Neural crest cell (in vitro differentiated cells): ENCODE measurements around the gene RAET1G. TPM values are rescaled to one million over a fixed set of nuclear protein-coding genes. Genes with fewer than 3 reads are reported as not detected.
"Not testable (repeated sequence)": the region's sequence is repeated elsewhere in the genome, so short reads cannot be mapped to it uniquely, and the experiment has no call there.

Experiments
- DNase-seq: peaks from one replicate; pipeline ENCODE4 v3.0.0; 2021; ENCODE audit warnings: low read depth, mixed read lengths, low spot score
- H3K27ac Mint-ChIP-seq: one replicate; pipeline ENCODE4 v1.8.0; 2021; ENCODE audit warnings: mild to moderate bottlenecking, mixed read lengths; ENCODE audit not compliant: unreplicated experiment
- H3K27me3 Mint-ChIP-seq: 2 replicates; pipeline ENCODE4 v1.8.0; 2021; ENCODE audit warnings: low read depth, mild to moderate bottlenecking, mixed read lengths
- H3K36me3 Mint-ChIP-seq: 2 replicates; pipeline ENCODE4 v1.8.0; 2021; ENCODE audit warnings: low read depth, mild to moderate bottlenecking, mixed read lengths
- H3K4me1 Mint-ChIP-seq: 2 replicates; pipeline ENCODE4 v1.8.0; 2021; ENCODE audit warnings: mixed read lengths
- H3K4me3 Mint-ChIP-seq: one replicate; pipeline ENCODE4 v1.8.0; 2021; ENCODE audit warnings: mild to moderate bottlenecking, mixed read lengths
- H3K9me3 Mint-ChIP-seq: 2 replicates; pipeline ENCODE4 v1.8.0; 2021; ENCODE audit warnings: mixed read lengths
- total RNA-seq: library from RNA; stranded (reverse); gene quantifications from 2 replicates; pipeline ENCODE4 v1.2.1, GENCODE V29; 2021
- TF ChIP-seq, protein P1 (sequence below): fragments of 200-600 bp; sonication (generic); conservative IDR thresholded peaks from 2 replicates; pipeline ENCODE4 v1.5.0; 2021; ENCODE audit warnings: antibody characterized with exemption, mild to moderate bottlenecking

Gene RAET1G
- total RNA-seq, 1 donor from 2014 or later, result not detected

DNA sequence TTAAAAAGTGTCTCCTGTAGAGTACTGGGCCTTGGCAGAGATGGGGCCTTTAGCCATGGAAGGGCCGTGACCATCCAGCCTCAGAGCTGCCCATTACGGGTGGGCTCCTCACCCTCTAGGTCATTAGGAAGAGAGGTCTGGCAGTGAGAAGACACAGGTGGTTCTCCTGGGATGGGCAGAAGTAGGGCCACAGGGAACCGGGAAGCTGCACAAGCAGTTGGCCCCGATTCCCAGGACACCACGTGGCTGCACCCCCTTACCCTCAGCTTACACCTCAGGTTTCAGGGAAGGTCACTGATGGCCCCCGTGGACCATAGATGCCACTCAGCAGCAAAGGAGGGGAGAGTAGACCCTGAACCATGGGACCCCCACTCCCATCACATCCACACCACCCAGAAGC is 1.6 kb downstream of the RAET1G start:
- Mint-ChIP-seq H3K36me3 (no peaks in the 10 kb centered on the region), H3K27ac (no peak overlapping the region), H3K4me1 (peaks cover 17% of the 10 kb centered on the region), H3K4me3 (peak overlapping the region; percentile 90), H3K27me3 (peaks cover 80% of the 10 kb centered on the region), H3K9me3 (no peaks in the 10 kb centered on the region)
- no peak for DNase-seq
- TF ChIP-seq, protein P1, sequence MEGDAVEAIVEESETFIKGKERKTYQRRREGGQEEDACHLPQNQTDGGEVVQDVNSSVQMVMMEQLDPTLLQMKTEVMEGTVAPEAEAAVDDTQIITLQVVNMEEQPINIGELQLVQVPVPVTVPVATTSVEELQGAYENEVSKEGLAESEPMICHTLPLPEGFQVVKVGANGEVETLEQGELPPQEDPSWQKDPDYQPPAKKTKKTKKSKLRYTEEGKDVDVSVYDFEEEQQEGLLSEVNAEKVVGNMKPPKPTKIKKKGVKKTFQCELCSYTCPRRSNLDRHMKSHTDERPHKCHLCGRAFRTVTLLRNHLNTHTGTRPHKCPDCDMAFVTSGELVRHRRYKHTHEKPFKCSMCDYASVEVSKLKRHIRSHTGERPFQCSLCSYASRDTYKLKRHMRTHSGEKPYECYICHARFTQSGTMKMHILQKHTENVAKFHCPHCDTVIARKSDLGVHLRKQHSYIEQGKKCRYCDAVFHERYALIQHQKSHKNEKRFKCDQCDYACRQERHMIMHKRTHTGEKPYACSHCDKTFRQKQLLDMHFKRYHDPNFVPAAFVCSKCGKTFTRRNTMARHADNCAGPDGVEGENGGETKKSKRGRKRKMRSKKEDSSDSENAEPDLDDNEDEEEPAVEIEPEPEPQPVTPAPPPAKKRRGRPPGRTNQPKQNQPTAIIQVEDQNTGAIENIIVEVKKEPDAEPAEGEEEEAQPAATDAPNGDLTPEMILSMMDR, result no peak

GRCh38 chr6:149919834-149920225 is 3.1 kb downstream of the RAET1G start:
- TF ChIP-seq, protein P1, result no peak
- Mint-ChIP-seq H3K27ac (no peak overlapping the region), H3K4me1 (peaks cover 14% of the 10 kb centered on the region), H3K9me3 (no peaks in the 10 kb centered on the region), H3K27me3 (peaks cover 67% of the 10 kb centered on the region), H3K36me3 (no peaks in the 10 kb centered on the region), H3K4me3 (peak overlapping the region; percentile 18)
- no peak for DNase-seq

GRCh38 chr6:149919126-149919833 is 3.6 kb downstream of the RAET1G start:
- H3K4me1 Mint-ChIP-seq, result peaks cover 12% of the 10 kb centered on the region
- H3K27ac Mint-ChIP-seq, H3K4me3 Mint-ChIP-seq, H3K36me3 Mint-ChIP-seq, H3K9me3 Mint-ChIP-seq, DNase-seq: not testable (repeated sequence)
- peaks cover 65% of the 10 kb centered on the region for H3K27me3 Mint-ChIP-seq

DNA sequence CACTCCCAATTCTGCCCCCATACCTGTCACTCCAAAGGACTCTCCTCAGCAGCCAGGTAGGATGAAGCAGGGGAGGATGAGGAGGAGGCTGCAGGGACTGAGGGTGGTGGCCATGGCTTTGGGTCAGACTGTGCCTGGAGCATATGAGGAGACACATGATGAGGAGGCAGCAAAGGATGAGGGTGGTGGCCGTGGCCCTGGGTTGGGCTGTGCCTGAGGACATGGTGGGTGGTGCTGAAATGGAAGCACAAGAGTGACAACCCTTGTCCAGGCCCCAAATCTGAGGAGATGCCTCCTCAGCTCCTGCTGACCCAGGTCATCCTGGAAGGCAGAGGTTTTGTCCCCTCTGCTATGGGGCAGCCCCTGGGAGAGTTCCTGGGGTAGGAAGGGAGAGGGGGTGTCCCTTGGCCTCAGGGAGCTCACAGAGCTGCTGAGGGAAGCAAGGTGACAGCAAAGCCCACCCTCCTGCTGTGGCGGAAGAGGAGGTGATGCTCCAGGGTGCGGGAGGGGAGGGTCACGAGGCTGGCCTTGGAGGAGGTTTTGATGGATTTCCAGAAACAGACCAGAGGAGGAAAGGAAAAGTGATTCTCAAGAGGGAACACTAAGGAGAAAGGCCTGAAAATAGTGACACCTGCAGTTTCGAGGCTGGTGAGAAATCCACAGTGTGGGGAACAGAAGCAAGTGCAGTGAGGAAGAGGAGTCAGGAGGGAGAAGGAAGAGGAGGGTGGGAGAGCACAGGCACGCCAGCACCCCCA is 4.6 kb downstream of the RAET1G start:
- H3K4me3 Mint-ChIP-seq, result no peak overlapping the region
- no peaks in the 10 kb centered on the region for H3K9me3 Mint-ChIP-seq
- H3K36me3 Mint-ChIP-seq, result no peaks in the 10 kb centered on the region
- no peak overlapping the region for H3K27ac Mint-ChIP-seq
- H3K27me3 Mint-ChIP-seq, result peaks cover 59% of the 10 kb centered on the region
- TF ChIP-seq, protein P1, result no peak
- no peak for DNase-seq
- H3K4me1 Mint-ChIP-seq, result peaks cover 6% of the 10 kb centered on the region

DNA sequence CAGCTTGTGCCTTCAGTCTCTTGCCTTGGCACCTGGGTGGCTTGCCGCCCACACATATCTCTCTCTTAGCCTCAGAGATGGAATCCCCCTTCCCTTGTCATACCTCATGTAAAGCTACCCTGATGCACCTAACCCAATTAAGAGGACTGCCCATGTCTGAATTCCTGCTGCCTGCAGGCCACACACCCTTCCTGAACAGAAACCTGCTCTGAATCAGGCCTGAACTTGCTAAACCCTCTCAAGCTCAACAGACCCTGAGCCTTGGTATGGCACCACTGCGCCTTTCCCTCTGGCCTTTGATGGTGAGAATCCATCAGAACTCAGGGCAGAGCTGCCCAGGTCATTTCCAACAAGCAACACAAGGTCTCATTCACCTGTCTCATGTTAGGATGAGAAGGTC is 5.2 kb downstream of the RAET1G start:
- Mint-ChIP-seq H3K27ac (no peak overlapping the region), H3K36me3 (no peaks in the 10 kb centered on the region), H3K4me3 (no peak overlapping the region), H3K4me1 (no peaks in the 10 kb centered on the region), H3K27me3 (peaks cover 59% of the 10 kb centered on the region), H3K9me3 (no peaks in the 10 kb centered on the region)
- TF ChIP-seq, protein P1, result no peak
- DNase-seq, result no peak
